CD8-positive, alpha-beta memory T cell (primary cell): Measurements from ENCODE around the gene LRRC37A. TPM values are rescaled to one million over a fixed set of nuclear protein-coding genes. Genes with fewer than 3 reads are reported as not detected.
"Not testable (repeated sequence)": the region's sequence is repeated elsewhere in the genome, so short reads cannot be mapped to it uniquely, and the experiment has no call there.

ENCODE experiments used
- CTCF ChIA-PET: fragments of 350-600 bp; sonication (Branson Sonifier 250); formaldehyde crosslinking; loops from one replicate; lab custom pipeline; 2021; ENCODE audit warnings: antibody characterized with exemption; lab: Charles Lee
- POLR2A ChIA-PET: fragments of 350-600 bp; sonication (Branson Sonifier 250); formaldehyde crosslinking; loops from one replicate; lab custom pipeline; 2021; ENCODE audit warnings: antibody characterized with exemption; lab: Charles Lee
- DNase-seq, 5 donors: peaks; one replicate each; pipeline versions ENCODE4 v3.0.0 to v3.0.0-alpha.2; 2020 to 2022; ENCODE audit warnings: mixed read lengths in 1 of 5
- H3K27ac ChIP-seq: one replicate; pipeline ENCODE4 v1.7.0; 2013; ENCODE audit warnings: low read depth, mild to moderate bottlenecking, low read length, moderate library complexity
- H3K27me3 ChIP-seq: 2 replicates; pipeline ENCODE4 v1.7.0; 2013; ENCODE audit warnings: low read length, mild to moderate bottlenecking; ENCODE audit not compliant: insufficient read depth, poor library complexity, severe bottlenecking
- H3K36me3 ChIP-seq: 2 replicates; pipeline ENCODE4 v1.7.0; 2013; ENCODE audit warnings: mild to moderate bottlenecking, low read length, moderate library complexity; ENCODE audit not compliant: insufficient read depth
- H3K4me1 ChIP-seq: 2 replicates; pipeline ENCODE4 v1.7.0; 2013; ENCODE audit warnings: mild to moderate bottlenecking, low read length, moderate library complexity; ENCODE audit not compliant: insufficient read depth
- H3K4me3 ChIP-seq: 2 replicates; pipeline ENCODE4 v1.7.0; 2013; ENCODE audit warnings: mild to moderate bottlenecking, low read length
- H3K9me3 ChIP-seq: 2 replicates; pipeline ENCODE4 v1.7.0; 2013; ENCODE audit warnings: mild to moderate bottlenecking, low read length
- H3K27ac Mint-ChIP-seq, 8 donors: one replicate each; pipeline ENCODE4 v1.8.0; 2020 to 2021; ENCODE audit warnings: mixed read lengths in 8 of 8, mild to moderate bottlenecking in 6 of 8, inconsistent platforms in 3 of 8, moderate library complexity in 3 of 8
- H3K27me3 Mint-ChIP-seq, 2 donors: one replicate each; pipeline ENCODE4 v1.8.0; 2020 to 2021; ENCODE audit warnings: mixed read lengths in 2 of 2, mild to moderate bottlenecking in 1 of 2, moderate library complexity in 1 of 2
- H3K36me3 Mint-ChIP-seq, 3 donors: one replicate each; pipeline ENCODE4 v1.8.0; 2020 to 2021; ENCODE audit warnings: mixed read lengths in 3 of 3, inconsistent platforms in 1 of 3, mild to moderate bottlenecking in 1 of 3
- H3K4me1 Mint-ChIP-seq, 3 donors: one replicate each; pipeline ENCODE4 v1.8.0; 2020 to 2021; ENCODE audit warnings: mixed read lengths in 3 of 3, inconsistent platforms in 1 of 3, mild to moderate bottlenecking in 1 of 3
- H3K4me3 Mint-ChIP-seq, 7 donors: one replicate each; pipeline ENCODE4 v1.8.0; 2020 to 2021; ENCODE audit warnings: mixed read lengths in 7 of 7, mild to moderate bottlenecking in 6 of 7, moderate library complexity in 4 of 7, inconsistent platforms in 2 of 7
- H3K9me3 Mint-ChIP-seq, 5 donors: one replicate each; pipeline ENCODE4 v1.8.0; 2020 to 2022; ENCODE audit warnings: mixed read lengths in 5 of 5, mild to moderate bottlenecking in 3 of 5, moderate library complexity in 2 of 5, inconsistent platforms in 1 of 5
- polyA plus RNA-seq: library from polyadenylated mRNA; unstranded; fragments of 300-500 nt; fragmentation: Illumina TruSeq; gene quantifications from one replicate; pipeline ENCODE4 v1.2.3, GENCODE V29; 2021
- total RNA-seq, 2 experiments: library from RNA; stranded (reverse); gene quantifications; one replicate each; pipeline ENCODE4 v1.2.3, GENCODE V29; 2021

The LRRC37A gene
- total and polyA plus RNA-seq, 3 experiments from 2014 or later = 1.1 to 2.5 (median 2.4) TPM

DNA sequence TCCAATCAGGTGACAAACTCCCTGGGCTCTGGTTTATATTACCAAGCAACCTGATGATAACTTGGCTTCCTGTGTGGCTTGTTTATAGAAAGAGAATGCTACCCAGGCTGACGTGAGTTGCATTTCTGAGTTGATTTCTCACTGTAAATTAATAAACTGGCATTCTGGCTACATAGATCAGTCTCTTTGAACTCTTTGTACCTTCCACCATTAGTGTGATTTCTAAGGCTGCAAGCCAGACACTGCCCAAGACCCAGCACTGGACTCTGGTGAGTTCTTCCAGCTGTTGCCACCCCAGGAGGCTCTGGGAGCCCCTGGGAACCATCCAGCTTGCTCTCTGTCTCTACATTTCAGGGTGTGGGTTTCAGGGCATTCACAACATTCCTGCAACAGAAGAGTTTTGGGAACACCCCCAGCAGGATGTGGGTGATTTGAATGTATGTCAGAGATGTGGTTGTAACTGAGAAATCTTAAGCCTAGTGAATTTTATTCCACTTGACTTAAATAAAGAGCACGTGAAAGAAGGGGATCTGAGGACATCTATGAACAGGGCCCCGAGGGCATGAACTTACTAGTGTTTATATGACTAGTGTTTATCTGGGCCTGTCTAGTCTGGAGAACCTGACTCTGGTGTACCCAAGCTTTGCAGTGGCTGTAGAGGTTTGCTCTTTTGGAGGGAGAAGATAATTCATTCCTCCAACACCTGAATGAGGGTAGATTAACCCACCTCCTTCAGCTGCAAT lies 30.3 kb upstream of the LRRC37A start:
- peaks cover 29 to 47% (median 40%) of the 10 kb centered on the region in 3 donors for H3K4me1 Mint-ChIP-seq
- peaks cover 0 to 12% (median 0%) of the 10 kb centered on the region in 3 donors for H3K36me3 Mint-ChIP-seq
- peak overlapping the region; percentile 60 for H3K27ac ChIP-seq
- H3K9me3 Mint-ChIP-seq = no peaks in the 10 kb centered on the region
- no peaks in the 10 kb centered on the region for H3K27me3 ChIP-seq
- POLR2A ChIA-PET = no interaction called here
- peak overlapping the region; percentile 54 to 88 (median 82) for H3K4me3 Mint-ChIP-seq
- peak in 4 of 5 donors; percentile 18 to 71 (median 56) for DNase-seq
- H3K9me3 ChIP-seq = no peaks in the 10 kb centered on the region
- H3K27ac Mint-ChIP-seq = peak overlapping the region; percentile 85 to 96 (median 94)
- H3K4me1 ChIP-seq = peaks cover 35% of the 10 kb centered on the region
- no peaks in the 10 kb centered on the region for H3K36me3 ChIP-seq
- H3K27me3 Mint-ChIP-seq = peaks cover 0 to 19% of the 10 kb centered on the region in 2 donors
- H3K4me3 ChIP-seq = no peak overlapping the region
- CTCF ChIA-PET = interaction anchor here (0.6 to 1.2 kb wide), 2 partner anchors 263 to 1067 kb away, joined by 3 read pairs; no protein-coding TSS in a partner anchor

DNA sequence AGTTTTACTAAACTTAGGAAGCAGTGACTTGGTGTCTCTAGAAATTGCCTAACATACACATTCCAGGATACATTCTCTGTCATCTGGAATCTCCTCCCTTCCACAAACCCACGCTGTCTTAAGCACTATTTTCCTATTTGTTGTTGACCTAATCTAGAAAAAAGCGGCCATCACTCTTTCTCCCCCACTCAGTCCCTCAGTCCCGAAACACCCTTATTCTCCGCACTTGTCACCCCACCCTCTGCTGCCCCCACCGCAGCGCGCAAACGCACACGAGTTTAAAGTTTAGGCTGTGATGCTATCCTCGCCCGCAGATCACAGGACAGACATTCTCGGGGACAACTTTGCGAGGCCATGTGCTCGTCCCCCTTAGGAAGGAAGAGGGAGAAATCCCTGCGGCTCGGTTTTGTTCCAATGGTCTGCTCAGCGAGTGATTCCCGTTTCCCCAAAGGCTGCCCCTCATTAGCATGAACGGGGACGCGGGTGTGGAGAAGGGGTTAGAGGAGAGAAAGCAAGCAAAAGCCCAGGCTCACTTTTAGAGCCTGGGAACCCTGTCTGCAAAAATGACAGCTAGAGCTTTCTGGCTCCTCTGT lies 28.8 kb upstream of the LRRC37A start:
- H3K4me3 ChIP-seq = peak overlapping the region; percentile 69
- H3K36me3 Mint-ChIP-seq, H3K36me3 ChIP-seq, H3K9me3 ChIP-seq, H3K9me3 Mint-ChIP-seq, H3K27me3 ChIP-seq: not testable (repeated sequence)
- H3K4me1 ChIP-seq = peaks cover 35% of the 10 kb centered on the region
- POLR2A ChIA-PET = interaction anchor here (0.6 to 0.9 kb wide), 2 partner anchors 75 to 204 kb away, joined by 3 to 8 read pairs; no protein-coding TSS in a partner anchor
- H3K27ac ChIP-seq = peak overlapping the region; percentile 67
- Mint-ChIP-seq H3K4me1 (peaks cover 28 to 39% (median 33%) of the 10 kb centered on the region in 3 donors), H3K27me3 (peaks cover 0 to 16% of the 10 kb centered on the region in 2 donors), H3K27ac (peak overlapping the region; percentile 78 to 94 (median 86)), H3K4me3 (peak overlapping the region; percentile 79 to 93 (median 88))
- CTCF ChIA-PET = interaction anchor here (0.8 kb wide), 1 partner anchor 658 kb away, joined by 3 read pairs; no protein-coding TSS in a partner anchor
- peak in 1 of 5 donors; percentile 52 for DNase-seq

DNA sequence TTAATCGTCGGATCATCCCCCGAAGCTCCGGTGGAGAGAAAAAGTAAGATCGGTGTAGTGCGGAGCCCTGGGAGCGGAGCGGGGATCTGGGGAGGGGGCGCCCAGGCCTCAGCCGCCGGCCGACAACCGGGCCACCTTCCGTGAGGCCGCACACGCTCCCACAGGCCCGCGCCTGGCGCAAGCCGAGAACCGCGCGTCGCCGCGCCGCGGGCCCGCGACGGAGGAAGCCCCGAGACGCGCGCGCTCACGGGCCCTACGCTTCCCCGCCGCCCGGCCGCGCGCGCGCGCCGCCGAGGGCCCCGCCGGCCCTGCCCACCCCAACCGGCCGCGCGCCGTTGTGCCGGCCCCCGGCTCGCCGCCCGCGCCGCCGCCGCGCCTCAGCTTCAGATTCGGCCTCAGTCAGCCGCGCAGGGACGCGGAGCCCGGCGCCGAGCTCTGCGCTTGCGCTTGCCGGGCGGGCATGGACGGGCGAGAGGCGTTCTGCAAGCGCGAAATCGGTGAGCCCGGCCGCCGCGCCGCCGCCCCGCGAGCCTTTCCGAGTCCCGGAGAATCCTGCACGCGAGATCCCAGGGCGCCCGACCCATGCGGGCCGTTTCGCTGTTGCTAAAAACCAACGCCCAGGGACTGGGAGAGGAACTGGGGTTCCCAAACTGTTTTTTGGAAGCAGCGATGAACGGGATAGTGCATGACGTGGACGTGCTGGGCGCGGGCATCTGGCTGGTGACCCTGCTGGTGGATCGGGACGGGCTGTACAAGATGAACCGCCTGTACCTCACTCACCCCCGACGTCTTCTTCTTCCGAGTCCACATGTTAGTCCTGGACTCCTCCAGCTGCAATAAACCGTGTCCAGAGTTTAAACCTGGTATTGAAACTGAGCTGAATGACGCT lies 28.0 kb upstream of the LRRC37A start:
- Histone ChIP-seq H3K27me3 (no peaks in the 10 kb centered on the region), H3K36me3 (no peaks in the 10 kb centered on the region), H3K4me3 (peak overlapping the region; percentile 72), H3K27ac (peak overlapping the region; percentile 75), H3K4me1 (peaks cover 35% of the 10 kb centered on the region), H3K9me3 (no peaks in the 10 kb centered on the region)
- Mint-ChIP-seq H3K27me3 (peaks cover 0 to 16% of the 10 kb centered on the region in 2 donors), H3K9me3 (no peaks in the 10 kb centered on the region), H3K4me1 (peaks cover 28 to 39% (median 33%) of the 10 kb centered on the region in 3 donors), H3K4me3 (peak overlapping the region; percentile 84 to 97 (median 93)), H3K36me3 (peaks cover 0 to 8% (median 0%) of the 10 kb centered on the region in 3 donors), H3K27ac (peak overlapping the region; percentile 84 to 94 (median 90))
- CTCF ChIA-PET = interaction anchor here (0.8 to 2.4 kb wide), 3 partner anchors 20 to 659 kb away, joined by 3 to 8 read pairs (median 4); partner anchors contain the start of gene KANSL1
- POLR2A ChIA-PET = interaction anchor here (0.6 to 1.1 kb wide), 4 partner anchors 11 to 205 kb away, joined by 3 to 8 read pairs (median 4); no protein-coding TSS in a partner anchor
- peak; percentile 75 to 85 (median 80) for DNase-seq

DNA sequence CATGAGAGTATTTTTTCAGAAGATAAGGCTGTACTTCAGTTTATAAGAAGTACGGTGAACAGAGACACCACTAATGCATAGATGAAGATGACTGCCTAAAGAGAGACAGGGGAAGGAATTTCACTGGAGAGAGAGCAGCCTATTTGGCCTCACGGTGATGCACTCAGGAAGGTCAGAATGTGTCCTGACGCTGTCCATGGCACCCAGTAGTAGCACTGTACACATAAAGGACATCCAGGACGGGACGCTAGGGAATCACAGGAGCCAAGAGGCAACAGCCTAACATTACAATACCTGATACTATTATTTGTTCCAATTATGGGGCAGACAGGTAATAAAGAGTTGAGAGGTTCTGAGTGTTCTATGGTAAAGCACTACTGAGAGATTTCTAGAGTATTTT lies 24.9 kb upstream of the LRRC37A start:
- H3K27ac Mint-ChIP-seq = no peak overlapping the region
- no peaks in the 10 kb centered on the region for H3K9me3 Mint-ChIP-seq
- H3K4me1 ChIP-seq = peaks cover 21% of the 10 kb centered on the region
- H3K9me3 ChIP-seq = no peaks in the 10 kb centered on the region
- ChIA-PET POLR2A (no interaction called here), CTCF (interaction anchor here (0.9 kb wide), 1 partner anchor 57 kb away, joined by 4 read pairs; no protein-coding TSS in a partner anchor)
- H3K4me1 Mint-ChIP-seq = peaks cover 16 to 27% (median 21%) of the 10 kb centered on the region in 3 donors
- DNase-seq = no peak
- H3K27ac ChIP-seq = no peak overlapping the region
- peaks cover 0 to 8% (median 0%) of the 10 kb centered on the region in 3 donors for H3K36me3 Mint-ChIP-seq
- no peaks in the 10 kb centered on the region for H3K27me3 ChIP-seq
- no peak overlapping the region for H3K4me3 Mint-ChIP-seq
- no peak overlapping the region for H3K4me3 ChIP-seq
- no peaks in the 10 kb centered on the region for H3K36me3 ChIP-seq
- peaks cover 1 to 17% of the 10 kb centered on the region in 2 donors for H3K27me3 Mint-ChIP-seq

DNA sequence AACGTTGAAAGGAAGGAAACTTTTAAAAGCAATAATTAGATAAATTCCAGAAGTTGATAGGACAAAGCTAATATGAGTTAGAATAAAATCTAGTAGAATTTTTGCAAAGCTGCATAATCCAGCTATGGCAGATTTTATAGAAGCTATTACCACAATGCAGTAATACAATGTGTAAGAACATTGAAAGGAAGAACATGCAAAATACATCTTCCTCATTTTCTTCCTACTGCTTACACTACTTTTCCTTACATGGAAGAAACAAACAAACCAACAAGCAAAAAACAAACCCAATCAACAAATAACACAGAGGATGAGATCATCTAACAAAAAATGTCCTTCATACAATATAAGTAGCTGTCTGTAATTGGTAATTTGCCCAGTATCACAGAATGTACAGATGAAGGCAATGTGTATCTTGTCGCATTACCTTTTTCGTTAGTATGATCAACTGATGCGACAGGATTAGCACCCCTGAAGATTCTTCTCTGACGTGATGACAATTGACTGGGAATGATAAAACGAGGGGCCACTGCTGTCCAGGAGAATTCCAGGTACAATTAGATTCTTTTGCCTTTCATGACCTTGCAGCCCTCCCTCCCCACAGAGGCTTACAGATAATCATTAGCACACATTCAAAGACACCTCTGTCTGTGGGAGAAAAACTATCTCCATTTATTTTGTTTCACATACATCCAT lies 21.2 kb upstream of the LRRC37A start:
- H3K36me3 ChIP-seq = no peaks in the 10 kb centered on the region
- ChIA-PET POLR2A (no interaction called here), CTCF (no interaction called here)
- no peaks in the 10 kb centered on the region for H3K27me3 ChIP-seq
- H3K27ac ChIP-seq = no peak overlapping the region
- Mint-ChIP-seq H3K36me3 (no peaks in the 10 kb centered on the region), H3K27ac (no peak overlapping the region), H3K27me3 (peaks cover 3 to 18% of the 10 kb centered on the region in 2 donors), H3K9me3 (no peaks in the 10 kb centered on the region), H3K4me3 (no peak overlapping the region), H3K4me1 (no peaks in the 10 kb centered on the region)
- no peak overlapping the region for H3K4me3 ChIP-seq
- no peaks in the 10 kb centered on the region for H3K4me1 ChIP-seq
- no peaks in the 10 kb centered on the region for H3K9me3 ChIP-seq
- no peak for DNase-seq

DNA sequence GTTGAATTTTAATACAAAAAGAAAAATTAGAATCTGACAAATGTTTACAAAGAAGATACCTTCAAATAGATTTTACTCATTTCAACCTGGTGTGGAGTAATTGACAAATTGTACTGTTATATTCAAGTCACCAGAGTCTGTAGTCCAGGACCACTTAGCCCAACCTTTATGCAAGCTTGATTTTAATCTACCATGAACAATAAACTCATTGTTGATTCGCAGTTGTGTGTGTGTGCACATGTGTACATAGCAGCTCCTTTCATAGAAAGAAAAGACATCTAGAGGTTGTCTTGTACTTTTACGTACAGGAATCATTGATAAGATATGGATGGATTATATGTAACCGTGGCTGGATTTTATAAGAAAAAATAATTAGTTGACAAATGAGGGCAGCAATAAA lies 20.7 kb upstream of the LRRC37A start:
- Mint-ChIP-seq H3K4me1 (no peaks in the 10 kb centered on the region), H3K27ac (no peak overlapping the region), H3K36me3 (no peaks in the 10 kb centered on the region), H3K27me3 (peaks cover 3 to 18% of the 10 kb centered on the region in 2 donors), H3K4me3 (no peak overlapping the region), H3K9me3 (no peaks in the 10 kb centered on the region)
- Histone ChIP-seq H3K9me3 (no peaks in the 10 kb centered on the region), H3K27me3 (no peaks in the 10 kb centered on the region), H3K27ac (no peak overlapping the region), H3K36me3 (no peaks in the 10 kb centered on the region), H3K4me1 (no peaks in the 10 kb centered on the region), H3K4me3 (no peak overlapping the region)
- CTCF ChIA-PET = no interaction called here
- POLR2A ChIA-PET = no interaction called here
- no peak for DNase-seq

DNA sequence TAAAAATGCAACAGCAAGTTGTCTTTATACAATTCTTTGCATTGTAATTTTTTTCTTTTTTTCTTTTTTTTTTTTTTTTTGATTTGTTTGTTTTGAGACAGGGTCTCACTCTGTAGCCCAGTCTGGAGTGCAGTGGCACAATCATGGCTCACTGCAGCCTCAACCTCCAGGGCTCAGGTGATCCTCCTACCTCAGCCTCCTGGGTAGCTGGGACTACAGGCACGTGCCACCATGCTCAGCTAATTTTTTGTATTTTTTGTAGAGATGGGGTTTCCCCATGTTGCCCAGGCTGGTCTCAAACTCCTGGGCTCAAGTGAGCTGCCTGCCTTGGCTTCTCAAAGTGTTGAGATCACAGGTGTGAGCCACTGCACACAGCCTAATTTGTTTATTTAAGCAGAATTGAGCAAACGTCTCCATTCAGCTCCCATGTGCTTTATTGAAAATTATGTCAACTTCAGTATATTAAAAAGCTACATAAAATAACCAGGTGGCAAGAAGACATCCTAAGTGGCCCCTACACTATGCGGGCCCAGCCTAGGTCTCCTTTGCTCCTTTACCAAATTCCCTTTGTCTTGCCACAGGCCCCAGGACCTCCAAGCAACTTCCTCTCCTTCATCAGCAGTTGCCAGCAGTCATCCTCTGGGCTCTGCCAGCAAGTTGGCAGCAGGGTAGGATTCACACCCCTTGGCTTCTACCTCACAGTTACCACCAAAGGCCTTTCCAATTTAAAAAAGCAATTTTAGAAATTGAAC lies 18.0 kb upstream of the LRRC37A start:
- H3K4me1 ChIP-seq, POLR2A ChIA-PET, H3K27ac ChIP-seq, H3K4me1 Mint-ChIP-seq, H3K9me3 Mint-ChIP-seq, H3K4me3 ChIP-seq, H3K36me3 ChIP-seq, H3K9me3 ChIP-seq, H3K4me3 Mint-ChIP-seq, CTCF ChIA-PET, DNase-seq, H3K27me3 ChIP-seq, H3K36me3 Mint-ChIP-seq: not testable (repeated sequence)
- Mint-ChIP-seq H3K27ac (peak overlapping the region in 1 of 8 donors; percentile 14), H3K27me3 (peaks cover 3 to 22% of the 10 kb centered on the region in 2 donors)
